ENCODE data around the gene POLE.

- TF ChIP-seq, protein P1, sequence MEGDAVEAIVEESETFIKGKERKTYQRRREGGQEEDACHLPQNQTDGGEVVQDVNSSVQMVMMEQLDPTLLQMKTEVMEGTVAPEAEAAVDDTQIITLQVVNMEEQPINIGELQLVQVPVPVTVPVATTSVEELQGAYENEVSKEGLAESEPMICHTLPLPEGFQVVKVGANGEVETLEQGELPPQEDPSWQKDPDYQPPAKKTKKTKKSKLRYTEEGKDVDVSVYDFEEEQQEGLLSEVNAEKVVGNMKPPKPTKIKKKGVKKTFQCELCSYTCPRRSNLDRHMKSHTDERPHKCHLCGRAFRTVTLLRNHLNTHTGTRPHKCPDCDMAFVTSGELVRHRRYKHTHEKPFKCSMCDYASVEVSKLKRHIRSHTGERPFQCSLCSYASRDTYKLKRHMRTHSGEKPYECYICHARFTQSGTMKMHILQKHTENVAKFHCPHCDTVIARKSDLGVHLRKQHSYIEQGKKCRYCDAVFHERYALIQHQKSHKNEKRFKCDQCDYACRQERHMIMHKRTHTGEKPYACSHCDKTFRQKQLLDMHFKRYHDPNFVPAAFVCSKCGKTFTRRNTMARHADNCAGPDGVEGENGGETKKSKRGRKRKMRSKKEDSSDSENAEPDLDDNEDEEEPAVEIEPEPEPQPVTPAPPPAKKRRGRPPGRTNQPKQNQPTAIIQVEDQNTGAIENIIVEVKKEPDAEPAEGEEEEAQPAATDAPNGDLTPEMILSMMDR (IDR thresholded peaks at IDR 0.05): no peak
- no peak for TF ChIP-seq POLR2A (IDR thresholded peaks at IDR 0.05)
These were observed 108.3 kb downstream of the POLE start for GRCh38 chr12:132578826-132579225.

All from body of pancreas (tissue), 4 donors.